ENCODE results near the gene MBD3.

DNA sequence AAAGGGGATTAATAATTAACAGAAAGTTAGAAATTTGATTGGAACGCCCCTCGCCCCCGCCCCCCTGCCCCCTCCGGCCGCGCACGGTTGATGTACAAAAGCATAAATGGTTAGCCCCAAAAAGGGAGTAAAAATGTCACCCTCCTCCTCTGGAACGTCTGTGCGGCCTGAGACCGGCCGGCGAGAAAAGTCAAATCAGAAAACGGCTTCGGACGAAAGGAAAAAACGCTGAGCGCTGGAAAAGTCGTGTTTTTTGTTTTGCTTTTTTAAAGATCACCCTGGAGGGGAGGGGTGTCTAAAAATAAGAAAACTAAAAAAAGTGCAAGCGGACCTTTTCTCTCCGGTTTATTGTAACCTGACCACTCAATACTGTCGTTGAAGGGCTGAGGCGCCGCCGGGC, 37.7 kb downstream of the MBD3 start:
- TF ChIP-seq, protein P1, sequence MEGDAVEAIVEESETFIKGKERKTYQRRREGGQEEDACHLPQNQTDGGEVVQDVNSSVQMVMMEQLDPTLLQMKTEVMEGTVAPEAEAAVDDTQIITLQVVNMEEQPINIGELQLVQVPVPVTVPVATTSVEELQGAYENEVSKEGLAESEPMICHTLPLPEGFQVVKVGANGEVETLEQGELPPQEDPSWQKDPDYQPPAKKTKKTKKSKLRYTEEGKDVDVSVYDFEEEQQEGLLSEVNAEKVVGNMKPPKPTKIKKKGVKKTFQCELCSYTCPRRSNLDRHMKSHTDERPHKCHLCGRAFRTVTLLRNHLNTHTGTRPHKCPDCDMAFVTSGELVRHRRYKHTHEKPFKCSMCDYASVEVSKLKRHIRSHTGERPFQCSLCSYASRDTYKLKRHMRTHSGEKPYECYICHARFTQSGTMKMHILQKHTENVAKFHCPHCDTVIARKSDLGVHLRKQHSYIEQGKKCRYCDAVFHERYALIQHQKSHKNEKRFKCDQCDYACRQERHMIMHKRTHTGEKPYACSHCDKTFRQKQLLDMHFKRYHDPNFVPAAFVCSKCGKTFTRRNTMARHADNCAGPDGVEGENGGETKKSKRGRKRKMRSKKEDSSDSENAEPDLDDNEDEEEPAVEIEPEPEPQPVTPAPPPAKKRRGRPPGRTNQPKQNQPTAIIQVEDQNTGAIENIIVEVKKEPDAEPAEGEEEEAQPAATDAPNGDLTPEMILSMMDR (IDR thresholded peaks at IDR 0.05; ENCODE audit: low read depth, low read length) = no peak
- TF ChIP-seq EZH2phosphoT487 (IDR thresholded peaks at IDR 0.05; ENCODE audit: low read depth) = no peak

Measured in OCI-LY3 (cell line).